H9 (cell line): ENCODE results near the gene KLC1. TPM values are rescaled to one million over a fixed set of nuclear protein-coding genes. Genes with fewer than 3 reads are reported as not detected.

Experiments
- DNase-seq: peaks from one replicate; pipeline ENCODE4 v3.0.0-alpha.2; 2017
- H2AFZ ChIP-seq: one replicate; pipeline ENCODE4 v1.6.1; 2013; ENCODE audit warnings: mild to moderate bottlenecking, low read length, control low read depth, moderate library complexity
- H2AK5ac ChIP-seq: 2 replicates; pipeline ENCODE4 v1.6.1; 2013; ENCODE audit warnings: low read length, control low read depth, mixed read lengths; ENCODE audit not compliant: insufficient read length
- H2BK120ac ChIP-seq: one replicate; pipeline ENCODE4 v1.6.1; 2013; ENCODE audit warnings: low read depth, mild to moderate bottlenecking, low read length, control low read depth, inconsistent platforms; ENCODE audit not compliant: poor library complexity, severe bottlenecking
- H2BK12ac ChIP-seq: 2 replicates; pipeline ENCODE4 v1.6.1; 2013; ENCODE audit warnings: low read length, control low read depth, mixed read lengths, low read depth; ENCODE audit not compliant: insufficient read length
- H2BK15ac ChIP-seq: 2 replicates; pipeline ENCODE4 v1.6.1; 2013; ENCODE audit warnings: low read depth, low read length, control low read depth
- H2BK20ac ChIP-seq: one replicate; pipeline ENCODE4 v1.6.1; 2013; ENCODE audit warnings: low read depth, mild to moderate bottlenecking, low read length, control low read depth, inconsistent platforms; ENCODE audit not compliant: poor library complexity, severe bottlenecking
- H2BK5ac ChIP-seq: 2 replicates; pipeline ENCODE4 v1.6.1; 2013; ENCODE audit warnings: low read length, control low read depth, mixed read lengths; ENCODE audit not compliant: insufficient read length
- H3K14ac ChIP-seq: 2 replicates; pipeline ENCODE4 v1.6.1; 2013; ENCODE audit warnings: low read length, control low read depth; ENCODE audit not compliant: insufficient read depth
- H3K18ac ChIP-seq: 2 replicates; pipeline ENCODE4 v1.6.1; 2013; ENCODE audit warnings: low read depth, mild to moderate bottlenecking, mixed read lengths, low read length, control low read depth; ENCODE audit not compliant: insufficient read length
- H3K23ac ChIP-seq: 2 replicates; pipeline ENCODE4 v1.6.1; 2013; ENCODE audit warnings: low read length, control low read depth, mixed read lengths, low read depth; ENCODE audit not compliant: insufficient read length
- H3K23me2 ChIP-seq: 2 replicates; pipeline ENCODE4 v1.6.1; 2013; ENCODE audit warnings: low read depth, mild to moderate bottlenecking, mixed read lengths, low read length, control low read depth; ENCODE audit not compliant: insufficient read length, poor library complexity, severe bottlenecking
- H3K27ac ChIP-seq: 2 replicates; pipeline ENCODE4 v1.5.1; 2013; ENCODE audit warnings: low read length, control low read depth, mixed read lengths, low read depth; ENCODE audit not compliant: insufficient read length
- H3K27me3 ChIP-seq: 2 replicates; pipeline ENCODE4 v1.6.1; 2013; ENCODE audit warnings: low read length, control low read depth, inconsistent platforms; ENCODE audit not compliant: insufficient read depth
- H3K4ac ChIP-seq: 2 replicates; pipeline ENCODE4 v1.6.1; 2013; ENCODE audit warnings: low read depth, mild to moderate bottlenecking, control low read depth, inconsistent platforms, low read length, moderate library complexity
- H3K4me1 ChIP-seq: 2 replicates; pipeline ENCODE4 v1.6.1; 2013; ENCODE audit warnings: low read length, control low read depth, inconsistent platforms; ENCODE audit not compliant: insufficient read depth
- H3K4me2 ChIP-seq: 2 replicates; pipeline ENCODE4 v1.6.1; 2013; ENCODE audit warnings: low read length, control low read depth, mixed read lengths; ENCODE audit not compliant: insufficient read length, insufficient read depth
- H3K56ac ChIP-seq: 2 replicates; pipeline ENCODE4 v1.6.1; 2013; ENCODE audit warnings: low read depth, mild to moderate bottlenecking, mixed read lengths, low read length, control low read depth; ENCODE audit not compliant: insufficient read length
- H3K79me1 ChIP-seq: 2 replicates; pipeline ENCODE4 v1.6.1; 2013; ENCODE audit warnings: low read depth, mild to moderate bottlenecking, moderate library complexity, low read length, control low read depth, inconsistent platforms; ENCODE audit not compliant: insufficient read depth, poor library complexity, severe bottlenecking
- H3K79me2 ChIP-seq: 2 replicates; pipeline ENCODE4 v1.6.1; 2013; ENCODE audit warnings: low read length, control low read depth, inconsistent platforms; ENCODE audit not compliant: insufficient read depth
- H3K9ac ChIP-seq: 2 replicates; pipeline ENCODE4 v1.6.1; 2013; ENCODE audit warnings: low read length, control low read depth, mixed read lengths; ENCODE audit not compliant: insufficient read length; ENCODE audit errors: extremely low read depth
- H3K9me3 ChIP-seq: one replicate; pipeline ENCODE4 v1.6.1; 2013; ENCODE audit warnings: low read depth, low read length, inconsistent platforms; ENCODE audit not compliant: control insufficient read depth
- H3T11ph ChIP-seq: one replicate; pipeline ENCODE4 v1.6.1; 2013; ENCODE audit warnings: mild to moderate bottlenecking, low read length, control low read depth, inconsistent platforms
- H4K20me1 ChIP-seq: one replicate; pipeline ENCODE4 v1.6.1; 2013; ENCODE audit not compliant: control insufficient read depth, insufficient read length, insufficient read depth
- H4K5ac ChIP-seq: 2 replicates; pipeline ENCODE4 v1.6.1; 2013; ENCODE audit warnings: low read depth, mild to moderate bottlenecking, mixed read lengths, low read length, control low read depth; ENCODE audit not compliant: insufficient read length
- H4K8ac ChIP-seq: replicated peaks from 2 replicates; pipeline ENCODE4 v1.6.1; 2013; ENCODE audit warnings: low read length, control low read depth, mixed read lengths, low read depth; ENCODE audit not compliant: insufficient read length
- H4K91ac ChIP-seq: 2 replicates; pipeline ENCODE4 v1.6.1; 2013; ENCODE audit warnings: low read depth, mild to moderate bottlenecking, moderate library complexity, mixed read lengths, low read length, control low read depth; ENCODE audit not compliant: insufficient read length
- H3K27ac Mint-ChIP-seq, 3 experiments: 2 replicates in 2 of 3; 3 replicates in 1 of 3; pipeline ENCODE4 v1.8.0; 2020 to 2021; ENCODE audit warnings: mixed read lengths in 3 of 3, mild to moderate bottlenecking in 1 of 3, moderate library complexity in 1 of 3
- H3K27me3 Mint-ChIP-seq: 2 replicates; pipeline ENCODE4 v1.8.0; 2021; ENCODE audit warnings: low read depth, mild to moderate bottlenecking, moderate library complexity, mixed read lengths
- H3K36me3 Mint-ChIP-seq, 3 experiments: 2 replicates in 2 of 3; 3 replicates in 1 of 3; pipeline ENCODE4 v1.8.0; 2020 to 2021; ENCODE audit warnings: low read depth in 3 of 3, mixed read lengths in 3 of 3; ENCODE audit not compliant: insufficient read depth in 1 of 3
- H3K4me1 Mint-ChIP-seq, 2 experiments: 2 replicates each; pipeline ENCODE4 v1.8.0; 2020; ENCODE audit warnings: mixed read lengths in 2 of 2
- H3K4me3 Mint-ChIP-seq, 2 experiments: 2 replicates in 1 of 2; 3 replicates in 1 of 2; pipeline ENCODE4 v1.8.0; 2020 to 2021; ENCODE audit warnings: mild to moderate bottlenecking in 2 of 2, mixed read lengths in 2 of 2, moderate library complexity in 1 of 2
- H3K9me3 Mint-ChIP-seq, 2 experiments: 2 replicates in 1 of 2; 3 replicates in 1 of 2; pipeline ENCODE4 v1.8.0; 2020; ENCODE audit warnings: mild to moderate bottlenecking in 2 of 2, mixed read lengths in 2 of 2, moderate library complexity in 1 of 2
- WGBS: extraction: QIAGEN DNeasy Blood & Tissue Kit; methylation state at CpG from one replicate; pipeline ENCODE4 v1.1.7; 2013; ENCODE audit warnings: missing lambda C conversion rate, low lambda C conversion rate, mixed read lengths; ENCODE audit not compliant: insufficient read length; ENCODE audit errors: extremely low coverage; 5-methylcytosine and 5-hydroxymethylcytosine counted together
- total RNA-seq: library from RNA; stranded (reverse); gene quantifications from 2 replicates; pipeline ENCODE4 v1.2.1, GENCODE V29; 2021
- TF ChIP-seq, protein P1 (sequence below): fragments of 200-600 bp; sonication (generic); conservative IDR thresholded peaks from 3 replicates; pipeline ENCODE4 v1.8.0; 2021; ENCODE audit warnings: antibody characterized with exemption, mild to moderate bottlenecking

KLC1 gene
- total RNA-seq, 1 experiment from 2014 or later: 143 TPM

DNA sequence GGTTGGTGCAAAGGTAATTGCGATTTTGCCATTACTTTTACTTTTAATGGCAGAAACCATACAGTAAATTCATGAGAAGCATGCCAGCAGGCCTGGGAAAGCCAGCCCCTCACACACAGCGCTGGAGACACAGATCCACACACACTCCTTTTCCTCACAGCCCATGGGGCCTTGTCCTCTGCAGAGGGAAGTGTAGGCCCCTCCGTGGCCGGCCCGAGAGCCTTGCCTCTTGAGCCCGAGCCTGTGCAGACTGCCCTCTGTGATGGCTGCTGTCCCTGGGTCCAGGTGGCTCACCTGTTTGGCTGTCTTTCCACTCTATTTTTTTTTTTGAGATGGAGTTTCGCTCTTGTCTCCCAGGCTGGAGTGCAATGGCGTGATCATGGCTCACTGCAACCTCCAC lies 46.9 kb downstream of the KLC1 start:
- Mint-ChIP-seq H3K36me3 (peaks cover 44 to 90% (median 75%) of the 10 kb centered on the region in 3 experiments; a peak in 6 of 7 replicates), H3K4me1 (no peaks in the 10 kb centered on the region), H3K27ac (no peak overlapping the region), H3K27me3 (no peaks in the 10 kb centered on the region), H3K4me3 (no peak overlapping the region), H3K9me3 (no peaks in the 10 kb centered on the region)
- Histone ChIP-seq H4K8ac (no peak overlapping the region), H3K4ac (no peak overlapping the region), H2BK5ac (no peak overlapping the region), H2BK15ac (no peak overlapping the region), H2BK20ac (no peak overlapping the region), H3K18ac (no peak overlapping the region), H3K23me2 (no peaks in the 10 kb centered on the region), H2BK120ac (no peak overlapping the region), H4K20me1 (no peaks in the 10 kb centered on the region), H3K14ac (no peak overlapping the region), H3K79me2 (no peaks in the 10 kb centered on the region), H2AK5ac (no peak overlapping the region), H4K5ac (no peak overlapping the region), H3K27me3 (no peaks in the 10 kb centered on the region), H2BK12ac (no peak overlapping the region), H3K56ac (no peak overlapping the region), H3K9ac (no peak overlapping the region), H2AFZ (no peak overlapping the region), H3K27ac (no peak overlapping the region), H3K79me1 (no peaks in the 10 kb centered on the region), H3K4me1 (no peaks in the 10 kb centered on the region), H3K23ac (no peak overlapping the region), H3K9me3 (no peaks in the 10 kb centered on the region), H4K91ac (no peak overlapping the region), H3T11ph (no peak overlapping the region), H3K4me2 (no peak overlapping the region)
- DNase-seq: no peak
- TF ChIP-seq, protein P1, sequence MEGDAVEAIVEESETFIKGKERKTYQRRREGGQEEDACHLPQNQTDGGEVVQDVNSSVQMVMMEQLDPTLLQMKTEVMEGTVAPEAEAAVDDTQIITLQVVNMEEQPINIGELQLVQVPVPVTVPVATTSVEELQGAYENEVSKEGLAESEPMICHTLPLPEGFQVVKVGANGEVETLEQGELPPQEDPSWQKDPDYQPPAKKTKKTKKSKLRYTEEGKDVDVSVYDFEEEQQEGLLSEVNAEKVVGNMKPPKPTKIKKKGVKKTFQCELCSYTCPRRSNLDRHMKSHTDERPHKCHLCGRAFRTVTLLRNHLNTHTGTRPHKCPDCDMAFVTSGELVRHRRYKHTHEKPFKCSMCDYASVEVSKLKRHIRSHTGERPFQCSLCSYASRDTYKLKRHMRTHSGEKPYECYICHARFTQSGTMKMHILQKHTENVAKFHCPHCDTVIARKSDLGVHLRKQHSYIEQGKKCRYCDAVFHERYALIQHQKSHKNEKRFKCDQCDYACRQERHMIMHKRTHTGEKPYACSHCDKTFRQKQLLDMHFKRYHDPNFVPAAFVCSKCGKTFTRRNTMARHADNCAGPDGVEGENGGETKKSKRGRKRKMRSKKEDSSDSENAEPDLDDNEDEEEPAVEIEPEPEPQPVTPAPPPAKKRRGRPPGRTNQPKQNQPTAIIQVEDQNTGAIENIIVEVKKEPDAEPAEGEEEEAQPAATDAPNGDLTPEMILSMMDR: no peak
- WGBS: no CpG with 5 or more reads among the region's 8 CpGs
